B cell (primary cell): ENCODE measurements around the gene ELAPOR1. TPM values are rescaled to one million over a fixed set of nuclear protein-coding genes. Genes with fewer than 3 reads are reported as not detected.

Experiments used
- ATAC-seq: fragments of 200-7000 bp; cut with Tn5 transposase; one replicate; pipeline ENCODE4 v1.10.0; 2021; ENCODE audit warnings: low read depth, mild to moderate bottlenecking, moderate number of reproducible peaks, moderate library complexity
- CTCF ChIA-PET: fragments of 350-600 bp; sonication (Branson Sonifier 250); formaldehyde crosslinking; loops from one replicate; lab custom pipeline; 2021; ENCODE audit warnings: antibody characterized with exemption, inconsistent platforms; lab: Charles Lee
- POLR2A ChIA-PET: fragments of 350-600 bp; sonication (Branson Sonifier 250); formaldehyde crosslinking; loops from one replicate; lab custom pipeline; 2021; ENCODE audit warnings: antibody characterized with exemption; lab: Charles Lee
- DNase-seq: peaks from one replicate; pipeline ENCODE4 v3.0.0; 2013
- H2AFZ ChIP-seq: 2 replicates; pipeline ENCODE4 v1.6.1; 2012; ENCODE audit warnings: mild to moderate bottlenecking, low read depth, low read length; ENCODE audit not compliant: insufficient read depth, poor library complexity, severe bottlenecking
- H3K27ac ChIP-seq, 2 donors: 1 replicate in 1 of 2; 2 replicates in 1 of 2; pipeline ENCODE4 v1.5.1; 2012 to 2013; ENCODE audit warnings: low read length in 2 of 2, mild to moderate bottlenecking in 2 of 2, moderate library complexity in 1 of 2
- H3K27me3 ChIP-seq, 4 experiments: fragments of 200-600 bp in 1 of 4; sonication (generic) in 1 of 4; replicated peaks in 1 of 4; 1 replicate in 2 of 4; 2 replicates in 2 of 4; pipeline versions ENCODE4 v1.6.1 to v1.7.0; 2013 to 2016; ENCODE audit warnings: low read length in 3 of 4, mild to moderate bottlenecking in 2 of 4, mixed read lengths in 1 of 4, moderate library complexity in 1 of 4; ENCODE audit not compliant: insufficient read depth in 4 of 4, control insufficient read depth in 3 of 4; ENCODE audit errors: control extremely low read depth in 1 of 4
- H3K36me3 ChIP-seq, 2 experiments: replicated peaks in 1 of 2; 1 replicate in 1 of 2; 2 replicates in 1 of 2; pipeline versions ENCODE4 v1.6.1 to v1.7.1; 2013; ENCODE audit warnings: low read length in 1 of 2; ENCODE audit not compliant: insufficient read depth in 2 of 2, control insufficient read depth in 1 of 2; ENCODE audit errors: control extremely low read depth in 1 of 2, extremely low read depth in 1 of 2
- H3K4me1 ChIP-seq, 2 donors: fragments of 200-600 bp in 1 of 2; sonication (generic) in 1 of 2; 1 replicate in 1 of 2; 2 replicates in 1 of 2; pipeline versions ENCODE4 v1.5.1 to v1.6.1; 2013 to 2017; ENCODE audit warnings: low read length in 2 of 2; ENCODE audit not compliant: control insufficient read depth in 2 of 2, insufficient read depth in 2 of 2
- H3K4me2 ChIP-seq: replicated peaks from 2 replicates; pipeline ENCODE3; 2012; ENCODE audit warnings: mild to moderate bottlenecking, low read depth, low read length; ENCODE audit not compliant: poor library complexity, severe bottlenecking
- H3K4me3 ChIP-seq, 5 experiments: fragments of 200-600 bp in 1 of 5; sonication (generic) in 1 of 5; 1 replicate in 3 of 5; 2 replicates in 2 of 5; pipeline versions ENCODE4 v1.5.1 to v1.7.0; 2011 to 2016; ENCODE audit warnings: low read length in 4 of 5, mild to moderate bottlenecking in 4 of 5, low read depth in 2 of 5, control low read depth in 1 of 5, moderate library complexity in 1 of 5; ENCODE audit not compliant: insufficient read depth in 1 of 5; ENCODE audit errors: control extremely low read depth in 1 of 5, extremely low read depth in 1 of 5
- H3K79me2 ChIP-seq: fragments of 200-600 bp; sonication (generic); one replicate; pipeline ENCODE4 v1.6.0; 2016; ENCODE audit warnings: low read length; ENCODE audit not compliant: control insufficient read depth, insufficient read depth
- H3K9ac ChIP-seq: fragments of 200-600 bp; sonication (generic); 2 replicates; pipeline ENCODE4 v1.6.1; 2017; ENCODE audit warnings: mild to moderate bottlenecking, low read length, moderate library complexity
- H3K9me3 ChIP-seq, 3 donors: one replicate each; pipeline versions ENCODE4 v1.6.1 to v1.7.1; 2013; ENCODE audit warnings: low read length in 2 of 3; ENCODE audit not compliant: control insufficient read depth in 2 of 3, insufficient read depth in 1 of 3; ENCODE audit errors: control extremely low read depth in 1 of 3
- H4K20me1 ChIP-seq: 2 replicates; pipeline ENCODE4 v1.6.0; 2012; ENCODE audit warnings: mild to moderate bottlenecking, low read length; ENCODE audit not compliant: insufficient read depth, control insufficient read depth, poor library complexity, severe bottlenecking
- H3K27ac Mint-ChIP-seq: one replicate; pipeline ENCODE4 v1.8.0; 2021; ENCODE audit warnings: mixed read lengths
- H3K27me3 Mint-ChIP-seq: one replicate; pipeline ENCODE4 v1.8.0; 2021; ENCODE audit warnings: mixed read lengths
- H3K4me1 Mint-ChIP-seq: one replicate; pipeline ENCODE4 v1.8.0; 2021; ENCODE audit warnings: mixed read lengths
- H3K4me3 Mint-ChIP-seq: one replicate; pipeline ENCODE4 v1.8.0; 2021; ENCODE audit warnings: mixed read lengths
- H3K9me3 Mint-ChIP-seq: one replicate; pipeline ENCODE4 v1.8.0; 2022; ENCODE audit warnings: mixed read lengths; ENCODE audit not compliant: insufficient read depth
- CTCF ChIP-seq: fragments of 200-600 bp; IDR thresholded peaks from one replicate; pipeline ENCODE4 v1.8.0; 2022; ENCODE audit warnings: antibody characterized with exemption, mild to moderate bottlenecking
- EZH2 ChIP-seq: IDR thresholded peaks from 2 replicates; pipeline ENCODE4 v1.6.1; 2012; ENCODE audit warnings: borderline replicate concordance, low read depth, mild to moderate bottlenecking, moderate library complexity, low read length; ENCODE audit not compliant: insufficient read depth, poor library complexity, severe bottlenecking
- WGBS: methylation state at CpG from one replicate; pipeline ENCODE4 v1.1.5; 2013; ENCODE audit warnings: missing lambda C conversion rate; ENCODE audit not compliant: insufficient coverage; 5-methylcytosine and 5-hydroxymethylcytosine counted together
- intact Hi-C: fragments of 100-400 bp; cut with micrococcal nuclease; formaldehyde crosslinking; loops from one replicate; pipeline ENCODE4 v1.10.0; 2022
- polyA plus RNA-seq: library from polyadenylated mRNA; depleted of rRNA; stranded (reverse); fragments of >200 nt; gene quantifications from 2 replicates; pipeline ENCODE4 v1.2.3, GENCODE V29; 2012
- total RNA-seq, 2 donors: library from RNA; stranded (reverse); fragments of 120-200 nt in 1 of 2; gene quantifications; 1 replicate in 1 of 2; 2 replicates in 1 of 2; pipeline versions ENCODE4 v1.2.3 to v1.2.4, GENCODE V29; 2013 to 2022

Gene ELAPOR1
- total and polyA plus RNA-seq, 2 donors (not counting 1 experiment from before 2014, with no cell fraction given), result 2.2 to 2.3 TPM

DNA sequence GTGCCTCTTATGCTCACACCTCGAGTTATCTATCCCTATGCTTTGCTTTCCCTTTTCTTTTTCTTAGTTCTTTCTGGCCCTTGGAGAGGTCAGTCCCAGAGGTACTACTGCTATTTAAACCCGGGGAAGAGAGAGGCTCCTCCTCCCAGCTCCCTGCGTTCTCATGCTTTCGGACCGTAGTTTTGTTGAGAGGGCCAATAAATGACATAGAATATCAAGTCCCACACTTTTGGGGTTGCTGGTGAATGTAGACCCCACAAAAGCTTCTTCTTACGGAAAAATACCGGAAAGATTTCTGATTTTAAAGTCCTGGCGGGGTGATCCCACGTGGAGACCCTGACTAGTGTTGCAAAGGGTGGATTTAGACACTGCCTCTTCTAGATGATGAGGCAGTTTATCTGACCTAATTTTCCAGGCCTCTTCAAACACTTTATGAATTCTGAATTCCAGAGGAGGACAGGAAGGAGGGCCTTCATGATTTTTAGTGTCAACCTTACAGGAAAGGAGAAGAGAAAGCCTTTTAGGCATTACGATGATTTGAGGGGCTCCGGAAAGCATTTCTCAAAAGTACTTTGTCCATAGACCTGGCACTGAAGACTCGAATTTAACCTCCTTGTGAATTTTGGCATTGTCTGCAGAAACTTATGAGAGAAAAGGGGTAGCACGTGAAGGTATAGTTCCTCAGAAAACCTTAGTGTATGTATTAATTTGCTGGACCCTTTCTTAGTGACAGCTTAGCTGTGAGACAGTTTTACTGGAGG, 22.7 kb upstream of the ELAPOR1 start:
- Histone ChIP-seq H3K4me2 (peak overlapping the region; percentile 99), H2AFZ (peak overlapping the region; percentile 91), H3K4me3 (peak overlapping the region; percentile 88 to 99 (median 93)), H3K27ac (peak overlapping the region; percentile 96 to 98), H3K9ac (peak overlapping the region; percentile 99), H3K79me2 (peaks cover 43% of the 10 kb centered on the region), H3K9me3 (peaks cover 0 to 17% (median 0%) of the 10 kb centered on the region in 3 donors), H3K36me3 (peaks cover 0 to 19% of the 10 kb centered on the region in 2 experiments), H3K4me1 (peaks cover 25 to 28% of the 10 kb centered on the region in 2 donors), H3K27me3 (no peaks in the 10 kb centered on the region), H4K20me1 (no peaks in the 10 kb centered on the region)
- Mint-ChIP-seq H3K9me3 (no peaks in the 10 kb centered on the region), H3K4me3 (peak overlapping the region; percentile 92), H3K27me3 (no peaks in the 10 kb centered on the region), H3K4me1 (peaks cover 33% of the 10 kb centered on the region), H3K27ac (peak overlapping the region; percentile 94)
- 0% methylated on average over 2 of the region's 13 CpGs for WGBS
- ATAC-seq (peak; percentile 37), DNase-seq (no peak)
- intact Hi-C loops, result loop anchor here (2.0 to 10.0 kb wide), 4 partner anchors 128 to 536 kb away; partner anchors contain the start of genes CLCC1, GPSM2 and STXBP3
- CTCF ChIA-PET, result interaction anchor here (1.0 to 3.1 kb wide), 4 partner anchors 8 to 49 kb away, joined by 3 to 25 read pairs (median 8); partner anchors contain the start of genes TAF13 and WDR47
- POLR2A ChIA-PET, result interaction anchor here (0.6 to 2.8 kb wide), 5 partner anchors 9 to 128 kb away, joined by 3 to 38 read pairs (median 10); partner anchors contain the start of genes CLCC1, ELAPOR1, TAF13 and WDR47
- TF ChIP-seq CTCF (no peak), EZH2 (no peak)
